ENCODE results near the gene SLC28A1.

DNA sequence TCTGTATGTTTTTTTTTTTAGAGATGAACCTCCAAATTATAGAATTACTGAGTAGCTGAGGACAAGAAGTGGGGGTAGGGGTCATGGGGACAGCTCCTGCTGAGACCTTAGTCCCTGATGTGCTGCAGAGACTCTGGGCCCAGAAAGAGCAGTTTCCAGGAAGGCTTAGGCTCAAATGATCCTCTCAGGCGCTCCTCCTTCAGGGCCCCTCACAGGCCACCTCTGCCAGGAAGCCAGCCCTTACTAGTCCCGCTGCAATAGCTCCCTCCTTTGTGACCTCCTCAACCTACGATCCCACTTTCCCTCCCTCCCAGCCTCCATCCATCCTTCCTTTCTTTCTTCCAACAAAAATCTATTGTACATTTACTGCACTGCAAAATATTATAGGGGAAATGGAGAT is 24.6 kb downstream of the SLC28A1 start:
- no peak for TF ChIP-seq POLR2A (IDR thresholded peaks at IDR 0.05; ENCODE audit: low read length)
- no peak for TF ChIP-seq GATA1 (IDR thresholded peaks at IDR 0.05; ENCODE audit: low read depth, low read length)

Data from erythroblast (primary cell).